H9 (cell line): Measurements from ENCODE around the gene ELMOD3. TPM values are rescaled to one million over a fixed set of nuclear protein-coding genes. Genes with fewer than 3 reads are reported as not detected.
"Not testable (repeated sequence)": the region's sequence is repeated elsewhere in the genome, so short reads cannot be mapped to it uniquely, and the experiment has no call there.

Source experiments
- DNase-seq: peaks from one replicate; pipeline ENCODE4 v3.0.0-alpha.2; 2017
- H2AFZ ChIP-seq: one replicate; pipeline ENCODE4 v1.6.1; 2013; ENCODE audit warnings: mild to moderate bottlenecking, low read length, control low read depth, moderate library complexity
- H2AK5ac ChIP-seq: 2 replicates; pipeline ENCODE4 v1.6.1; 2013; ENCODE audit warnings: low read length, control low read depth, mixed read lengths; ENCODE audit not compliant: insufficient read length
- H2BK120ac ChIP-seq: one replicate; pipeline ENCODE4 v1.6.1; 2013; ENCODE audit warnings: low read depth, mild to moderate bottlenecking, low read length, control low read depth, inconsistent platforms; ENCODE audit not compliant: poor library complexity, severe bottlenecking
- H2BK12ac ChIP-seq: 2 replicates; pipeline ENCODE4 v1.6.1; 2013; ENCODE audit warnings: low read length, control low read depth, mixed read lengths, low read depth; ENCODE audit not compliant: insufficient read length
- H2BK15ac ChIP-seq: 2 replicates; pipeline ENCODE4 v1.6.1; 2013; ENCODE audit warnings: low read depth, low read length, control low read depth
- H2BK20ac ChIP-seq: one replicate; pipeline ENCODE4 v1.6.1; 2013; ENCODE audit warnings: low read depth, mild to moderate bottlenecking, low read length, control low read depth, inconsistent platforms; ENCODE audit not compliant: poor library complexity, severe bottlenecking
- H2BK5ac ChIP-seq: 2 replicates; pipeline ENCODE4 v1.6.1; 2013; ENCODE audit warnings: low read length, control low read depth, mixed read lengths; ENCODE audit not compliant: insufficient read length
- H3K14ac ChIP-seq: 2 replicates; pipeline ENCODE4 v1.6.1; 2013; ENCODE audit warnings: low read length, control low read depth; ENCODE audit not compliant: insufficient read depth
- H3K18ac ChIP-seq: 2 replicates; pipeline ENCODE4 v1.6.1; 2013; ENCODE audit warnings: low read depth, mild to moderate bottlenecking, mixed read lengths, low read length, control low read depth; ENCODE audit not compliant: insufficient read length
- H3K23ac ChIP-seq: 2 replicates; pipeline ENCODE4 v1.6.1; 2013; ENCODE audit warnings: low read length, control low read depth, mixed read lengths, low read depth; ENCODE audit not compliant: insufficient read length
- H3K23me2 ChIP-seq: 2 replicates; pipeline ENCODE4 v1.6.1; 2013; ENCODE audit warnings: low read depth, mild to moderate bottlenecking, mixed read lengths, low read length, control low read depth; ENCODE audit not compliant: insufficient read length, poor library complexity, severe bottlenecking
- H3K27ac ChIP-seq: 2 replicates; pipeline ENCODE4 v1.5.1; 2013; ENCODE audit warnings: low read length, control low read depth, mixed read lengths, low read depth; ENCODE audit not compliant: insufficient read length
- H3K27me3 ChIP-seq: 2 replicates; pipeline ENCODE4 v1.6.1; 2013; ENCODE audit warnings: low read length, control low read depth, inconsistent platforms; ENCODE audit not compliant: insufficient read depth
- H3K4ac ChIP-seq: 2 replicates; pipeline ENCODE4 v1.6.1; 2013; ENCODE audit warnings: low read depth, mild to moderate bottlenecking, control low read depth, inconsistent platforms, low read length, moderate library complexity
- H3K4me1 ChIP-seq: 2 replicates; pipeline ENCODE4 v1.6.1; 2013; ENCODE audit warnings: low read length, control low read depth, inconsistent platforms; ENCODE audit not compliant: insufficient read depth
- H3K4me2 ChIP-seq: 2 replicates; pipeline ENCODE4 v1.6.1; 2013; ENCODE audit warnings: low read length, control low read depth, mixed read lengths; ENCODE audit not compliant: insufficient read length, insufficient read depth
- H3K56ac ChIP-seq: 2 replicates; pipeline ENCODE4 v1.6.1; 2013; ENCODE audit warnings: low read depth, mild to moderate bottlenecking, mixed read lengths, low read length, control low read depth; ENCODE audit not compliant: insufficient read length
- H3K79me1 ChIP-seq: 2 replicates; pipeline ENCODE4 v1.6.1; 2013; ENCODE audit warnings: low read depth, mild to moderate bottlenecking, moderate library complexity, low read length, control low read depth, inconsistent platforms; ENCODE audit not compliant: insufficient read depth, poor library complexity, severe bottlenecking
- H3K79me2 ChIP-seq: 2 replicates; pipeline ENCODE4 v1.6.1; 2013; ENCODE audit warnings: low read length, control low read depth, inconsistent platforms; ENCODE audit not compliant: insufficient read depth
- H3K9ac ChIP-seq: 2 replicates; pipeline ENCODE4 v1.6.1; 2013; ENCODE audit warnings: low read length, control low read depth, mixed read lengths; ENCODE audit not compliant: insufficient read length; ENCODE audit errors: extremely low read depth
- H3K9me3 ChIP-seq: one replicate; pipeline ENCODE4 v1.6.1; 2013; ENCODE audit warnings: low read depth, low read length, inconsistent platforms; ENCODE audit not compliant: control insufficient read depth
- H3T11ph ChIP-seq: one replicate; pipeline ENCODE4 v1.6.1; 2013; ENCODE audit warnings: mild to moderate bottlenecking, low read length, control low read depth, inconsistent platforms
- H4K20me1 ChIP-seq: one replicate; pipeline ENCODE4 v1.6.1; 2013; ENCODE audit not compliant: control insufficient read depth, insufficient read length, insufficient read depth
- H4K5ac ChIP-seq: 2 replicates; pipeline ENCODE4 v1.6.1; 2013; ENCODE audit warnings: low read depth, mild to moderate bottlenecking, mixed read lengths, low read length, control low read depth; ENCODE audit not compliant: insufficient read length
- H4K8ac ChIP-seq: replicated peaks from 2 replicates; pipeline ENCODE4 v1.6.1; 2013; ENCODE audit warnings: low read length, control low read depth, mixed read lengths, low read depth; ENCODE audit not compliant: insufficient read length
- H4K91ac ChIP-seq: 2 replicates; pipeline ENCODE4 v1.6.1; 2013; ENCODE audit warnings: low read depth, mild to moderate bottlenecking, moderate library complexity, mixed read lengths, low read length, control low read depth; ENCODE audit not compliant: insufficient read length
- H3K27ac Mint-ChIP-seq, 3 experiments: 2 replicates in 2 of 3; 3 replicates in 1 of 3; pipeline ENCODE4 v1.8.0; 2020 to 2021; ENCODE audit warnings: mixed read lengths in 3 of 3, mild to moderate bottlenecking in 1 of 3, moderate library complexity in 1 of 3
- H3K27me3 Mint-ChIP-seq: 2 replicates; pipeline ENCODE4 v1.8.0; 2021; ENCODE audit warnings: low read depth, mild to moderate bottlenecking, moderate library complexity, mixed read lengths
- H3K36me3 Mint-ChIP-seq, 3 experiments: 2 replicates in 2 of 3; 3 replicates in 1 of 3; pipeline ENCODE4 v1.8.0; 2020 to 2021; ENCODE audit warnings: low read depth in 3 of 3, mixed read lengths in 3 of 3; ENCODE audit not compliant: insufficient read depth in 1 of 3
- H3K4me1 Mint-ChIP-seq, 2 experiments: 2 replicates each; pipeline ENCODE4 v1.8.0; 2020; ENCODE audit warnings: mixed read lengths in 2 of 2
- H3K4me3 Mint-ChIP-seq, 2 experiments: 2 replicates in 1 of 2; 3 replicates in 1 of 2; pipeline ENCODE4 v1.8.0; 2020 to 2021; ENCODE audit warnings: mild to moderate bottlenecking in 2 of 2, mixed read lengths in 2 of 2, moderate library complexity in 1 of 2
- H3K9me3 Mint-ChIP-seq, 2 experiments: 2 replicates in 1 of 2; 3 replicates in 1 of 2; pipeline ENCODE4 v1.8.0; 2020; ENCODE audit warnings: mild to moderate bottlenecking in 2 of 2, mixed read lengths in 2 of 2, moderate library complexity in 1 of 2
- WGBS: extraction: QIAGEN DNeasy Blood & Tissue Kit; methylation state at CpG from one replicate; pipeline ENCODE4 v1.1.7; 2013; ENCODE audit warnings: missing lambda C conversion rate, low lambda C conversion rate, mixed read lengths; ENCODE audit not compliant: insufficient read length; ENCODE audit errors: extremely low coverage; 5-methylcytosine and 5-hydroxymethylcytosine counted together
- total RNA-seq: library from RNA; stranded (reverse); gene quantifications from 2 replicates; pipeline ENCODE4 v1.2.1, GENCODE V29; 2021
- TF ChIP-seq, protein P1 (sequence below): fragments of 200-600 bp; sonication (generic); conservative IDR thresholded peaks from 3 replicates; pipeline ENCODE4 v1.8.0; 2021; ENCODE audit warnings: antibody characterized with exemption, mild to moderate bottlenecking

ELMOD3 gene
- total RNA-seq, 1 experiment from 2014 or later = 7.6 TPM

DNA sequence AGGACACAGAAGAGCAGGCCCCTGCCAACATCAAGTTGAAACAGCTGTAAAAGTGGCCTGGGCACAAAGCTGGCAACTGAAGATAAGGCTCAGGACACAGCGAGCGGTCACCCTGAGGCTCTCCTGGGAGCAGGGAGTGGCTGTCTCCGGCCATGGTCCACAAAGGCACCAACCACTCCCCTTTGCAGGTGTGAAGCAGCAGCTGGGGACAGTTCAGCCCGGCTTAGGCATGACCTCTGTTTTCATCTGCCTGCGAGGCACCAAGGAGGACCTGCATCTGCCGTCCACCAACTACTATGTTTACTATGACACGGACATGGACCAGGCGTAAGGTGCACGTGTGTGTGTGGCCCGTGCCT is 39.7 kb upstream of the ELMOD3 start:
- Histone ChIP-seq H3K4me1 (peaks cover 2% of the 10 kb centered on the region; the same call in 1 of the 2 replicates), H3T11ph (no peak overlapping the region), H2BK20ac (no peak overlapping the region), H3K23me2 (no peaks in the 10 kb centered on the region), H2BK5ac (no peak overlapping the region), H4K8ac (no peak overlapping the region), H4K20me1 (no peaks in the 10 kb centered on the region), H3K14ac (no peak overlapping the region), H3K9ac (no peak overlapping the region), H3K56ac (no peak overlapping the region), H2BK12ac (no peak overlapping the region), H2BK120ac (no peak overlapping the region), H3K9me3 (no peaks in the 10 kb centered on the region), H4K5ac (no peak overlapping the region), H3K79me2 (no peaks in the 10 kb centered on the region), H3K18ac (no peak overlapping the region), H3K23ac (no peak overlapping the region), H4K91ac (no peak overlapping the region), H2AK5ac (no peak overlapping the region), H3K4me2 (no peak overlapping the region), H3K4ac (no peak overlapping the region), H2AFZ (no peak overlapping the region), H2BK15ac (no peak overlapping the region), H3K27ac (no peak overlapping the region), H3K79me1 (no peaks in the 10 kb centered on the region), H3K27me3 (no peaks in the 10 kb centered on the region)
- Mint-ChIP-seq H3K4me1 (peaks cover 4 to 6% of the 10 kb centered on the region in 2 experiments), H3K36me3 (peaks cover 16 to 33% (median 26%) of the 10 kb centered on the region in 3 experiments; a peak in 6 of 7 replicates), H3K27ac (no peak overlapping the region), H3K4me3 (no peak overlapping the region), H3K27me3 (no peaks in the 10 kb centered on the region; the same call in 1 of the 2 replicates), H3K9me3 (no peaks in the 10 kb centered on the region)
- TF ChIP-seq, protein P1, sequence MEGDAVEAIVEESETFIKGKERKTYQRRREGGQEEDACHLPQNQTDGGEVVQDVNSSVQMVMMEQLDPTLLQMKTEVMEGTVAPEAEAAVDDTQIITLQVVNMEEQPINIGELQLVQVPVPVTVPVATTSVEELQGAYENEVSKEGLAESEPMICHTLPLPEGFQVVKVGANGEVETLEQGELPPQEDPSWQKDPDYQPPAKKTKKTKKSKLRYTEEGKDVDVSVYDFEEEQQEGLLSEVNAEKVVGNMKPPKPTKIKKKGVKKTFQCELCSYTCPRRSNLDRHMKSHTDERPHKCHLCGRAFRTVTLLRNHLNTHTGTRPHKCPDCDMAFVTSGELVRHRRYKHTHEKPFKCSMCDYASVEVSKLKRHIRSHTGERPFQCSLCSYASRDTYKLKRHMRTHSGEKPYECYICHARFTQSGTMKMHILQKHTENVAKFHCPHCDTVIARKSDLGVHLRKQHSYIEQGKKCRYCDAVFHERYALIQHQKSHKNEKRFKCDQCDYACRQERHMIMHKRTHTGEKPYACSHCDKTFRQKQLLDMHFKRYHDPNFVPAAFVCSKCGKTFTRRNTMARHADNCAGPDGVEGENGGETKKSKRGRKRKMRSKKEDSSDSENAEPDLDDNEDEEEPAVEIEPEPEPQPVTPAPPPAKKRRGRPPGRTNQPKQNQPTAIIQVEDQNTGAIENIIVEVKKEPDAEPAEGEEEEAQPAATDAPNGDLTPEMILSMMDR = no peak
- DNase-seq = no peak
- no CpG with 5 or more reads among the region's 10 CpGs for WGBS

DNA sequence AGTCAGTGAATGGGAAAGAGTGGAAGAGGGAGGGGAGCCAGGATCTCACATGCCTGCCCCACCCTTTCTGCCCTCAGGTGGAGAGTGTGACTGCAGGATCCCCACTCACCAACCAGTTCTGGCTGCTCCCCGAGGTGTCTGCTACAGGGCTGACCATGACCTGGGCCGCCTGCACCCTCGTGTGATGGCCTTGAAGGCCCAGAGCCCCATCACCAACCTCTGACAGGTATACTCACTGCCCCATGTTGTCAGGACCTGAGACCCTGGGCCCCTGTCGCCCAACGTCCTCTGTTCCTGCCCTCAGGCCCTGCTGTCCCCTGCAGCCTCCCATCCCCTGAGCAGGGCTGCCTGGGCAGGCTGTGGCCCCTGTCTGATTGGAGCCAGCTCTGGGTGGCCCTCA is 38.6 kb upstream of the ELMOD3 start:
- WGBS = no CpG with 5 or more reads among the region's 5 CpGs
- H4K8ac ChIP-seq, H3K4me3 Mint-ChIP-seq, H3K4me1 ChIP-seq, H3T11ph ChIP-seq, H4K5ac ChIP-seq, H2BK15ac ChIP-seq, H3K4me1 Mint-ChIP-seq, H2BK120ac ChIP-seq, H3K4me2 ChIP-seq, H3K27ac ChIP-seq, H4K20me1 ChIP-seq, H2BK12ac ChIP-seq, H2AFZ ChIP-seq, H2BK5ac ChIP-seq, H3K18ac ChIP-seq, H3K79me1 ChIP-seq, H3K23me2 ChIP-seq, H3K9me3 ChIP-seq, DNase-seq, H3K4ac ChIP-seq, H3K27me3 Mint-ChIP-seq, H2BK20ac ChIP-seq, H3K9ac ChIP-seq, H4K91ac ChIP-seq, H3K9me3 Mint-ChIP-seq, H3K56ac ChIP-seq, H2AK5ac ChIP-seq, H3K79me2 ChIP-seq, H3K27me3 ChIP-seq, H3K27ac Mint-ChIP-seq, H3K23ac ChIP-seq, H3K14ac ChIP-seq: not testable (repeated sequence)
- peaks cover 13 to 33% (median 29%) of the 10 kb centered on the region in 3 experiments; a peak in 6 of 7 replicates for H3K36me3 Mint-ChIP-seq
